ENCODE measurements around the gene SCLT1.
A peak's percentile ranks its signal among the peaks of the same experiment; 100 is the strongest.

The SCLT1 gene

DNA sequence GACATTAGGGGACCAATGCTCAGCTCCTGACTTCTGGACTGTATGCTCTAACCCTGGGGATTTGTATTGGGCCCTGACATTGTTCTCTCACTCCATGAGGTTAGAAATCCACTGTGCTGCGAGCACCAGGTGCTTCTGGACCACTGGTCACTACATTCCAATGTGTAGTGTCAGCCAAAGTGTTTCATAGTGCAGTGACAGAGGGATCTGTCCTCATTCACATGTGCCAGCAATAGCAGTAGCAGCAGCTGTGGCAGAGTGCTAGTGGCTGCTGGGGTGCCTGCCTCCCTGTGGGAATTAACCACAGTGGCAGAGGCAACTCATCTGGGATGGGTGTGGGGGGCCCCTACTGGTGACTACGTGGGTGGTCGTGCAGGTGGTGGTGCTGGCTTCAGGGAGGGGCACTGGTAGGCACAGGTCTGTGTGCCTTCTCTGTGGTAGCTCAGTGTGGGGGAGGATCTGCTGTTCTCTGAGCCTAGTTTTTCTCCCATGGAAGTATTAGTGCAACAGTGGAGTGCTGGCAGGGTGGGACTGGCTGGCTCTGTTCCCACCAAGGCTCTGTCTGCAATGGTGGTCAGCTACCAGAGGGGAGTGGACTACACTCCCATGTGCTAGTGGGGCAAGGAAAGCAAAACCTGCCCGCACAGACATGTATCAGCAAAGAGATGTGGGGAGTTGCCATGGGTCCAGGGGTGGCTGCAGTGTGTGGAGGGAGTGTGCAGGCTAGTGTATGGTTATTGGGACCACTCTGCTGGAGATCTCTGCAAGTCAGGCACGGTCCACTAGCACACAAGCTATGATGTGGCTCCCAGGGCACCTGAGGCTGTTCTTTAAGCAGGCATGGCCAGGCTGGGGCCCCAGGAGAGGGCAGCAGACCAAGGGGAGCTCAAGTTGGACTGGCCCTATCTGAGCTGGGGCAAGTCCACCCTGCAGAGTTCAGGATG is 78.5 kb downstream of the SCLT1 start:
- TF ChIP-seq GATA3 (IDR thresholded peaks at IDR 0.05; ENCODE audit: low read depth, low read length) (no peak), GATA2 (IDR thresholded peaks at IDR 0.05; ENCODE audit: low read depth, low read length) (no peak)

DNA sequence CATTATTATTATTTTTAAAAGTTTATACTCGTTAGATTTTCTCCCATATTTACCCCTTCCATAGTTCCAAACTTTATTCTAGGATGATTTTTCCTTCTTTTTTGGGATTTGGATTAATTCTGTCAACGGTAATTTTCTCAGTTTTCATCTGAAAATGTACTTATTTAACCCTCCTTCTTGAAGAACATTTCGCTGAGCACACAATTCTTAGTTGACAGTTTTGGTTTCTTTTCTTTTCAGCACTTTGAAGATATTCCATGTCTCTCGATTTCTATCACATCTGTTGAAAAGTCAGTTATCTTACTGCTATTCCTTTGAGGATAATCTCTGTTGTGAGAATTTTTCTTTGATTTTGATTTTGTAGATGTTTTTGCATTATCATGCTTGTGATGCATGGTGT is 85.2 kb downstream of the SCLT1 start:
- TF ChIP-seq GATA3 (IDR thresholded peaks at IDR 0.05; ENCODE audit: low read depth, low read length) (no peak), GATA2 (IDR thresholded peaks at IDR 0.05; ENCODE audit: low read depth, low read length) (no peak)

DNA sequence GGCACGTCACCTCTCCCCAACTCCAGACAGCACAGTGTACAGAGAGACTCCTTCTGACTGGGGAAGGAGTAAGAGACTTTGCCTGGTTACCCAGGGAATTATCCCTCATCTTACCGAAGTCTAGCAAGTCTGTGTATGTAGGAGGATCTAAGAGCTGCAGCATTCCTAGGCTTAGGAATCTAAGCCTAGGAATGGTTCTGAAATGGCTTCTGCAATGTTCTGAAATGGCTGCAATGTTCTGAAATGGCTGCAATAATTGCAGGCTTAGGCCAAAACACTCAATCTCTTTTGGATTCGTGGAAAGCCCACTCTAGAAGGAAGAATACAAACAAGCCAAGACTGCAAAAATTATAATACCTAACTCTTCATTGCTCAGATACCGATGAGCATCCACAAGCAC is 106.4 kb downstream of the SCLT1 start:
- no peak for TF ChIP-seq GATA2 (IDR thresholded peaks at IDR 0.05; ENCODE audit: low read depth, low read length)
- no peak for TF ChIP-seq GATA3 (IDR thresholded peaks at IDR 0.05; ENCODE audit: low read depth, low read length)

DNA sequence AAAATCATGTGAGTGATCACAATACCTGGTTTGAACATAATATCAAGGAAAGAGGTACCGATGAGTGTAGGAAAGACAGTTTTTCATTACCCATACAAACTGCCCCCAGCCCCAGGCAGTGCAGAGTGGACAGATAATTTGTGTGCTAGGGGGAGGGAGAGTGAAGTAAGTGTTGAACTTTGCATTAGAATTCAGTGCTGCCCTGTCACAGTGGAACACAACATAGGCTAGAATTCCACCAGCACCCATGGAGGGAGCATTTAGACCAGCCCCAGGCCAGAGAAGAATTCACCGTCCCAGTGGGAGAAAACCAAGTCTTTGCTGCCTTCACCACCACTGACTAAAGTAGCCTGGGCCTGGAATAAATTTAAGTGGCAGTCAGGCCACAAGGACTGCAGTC is 107.3 kb downstream of the SCLT1 start:
- TF ChIP-seq GATA2 (IDR thresholded peaks at IDR 0.05; ENCODE audit: low read depth, low read length) (no peak), GATA3 (IDR thresholded peaks at IDR 0.05; ENCODE audit: low read depth, low read length) (no peak)

DNA sequence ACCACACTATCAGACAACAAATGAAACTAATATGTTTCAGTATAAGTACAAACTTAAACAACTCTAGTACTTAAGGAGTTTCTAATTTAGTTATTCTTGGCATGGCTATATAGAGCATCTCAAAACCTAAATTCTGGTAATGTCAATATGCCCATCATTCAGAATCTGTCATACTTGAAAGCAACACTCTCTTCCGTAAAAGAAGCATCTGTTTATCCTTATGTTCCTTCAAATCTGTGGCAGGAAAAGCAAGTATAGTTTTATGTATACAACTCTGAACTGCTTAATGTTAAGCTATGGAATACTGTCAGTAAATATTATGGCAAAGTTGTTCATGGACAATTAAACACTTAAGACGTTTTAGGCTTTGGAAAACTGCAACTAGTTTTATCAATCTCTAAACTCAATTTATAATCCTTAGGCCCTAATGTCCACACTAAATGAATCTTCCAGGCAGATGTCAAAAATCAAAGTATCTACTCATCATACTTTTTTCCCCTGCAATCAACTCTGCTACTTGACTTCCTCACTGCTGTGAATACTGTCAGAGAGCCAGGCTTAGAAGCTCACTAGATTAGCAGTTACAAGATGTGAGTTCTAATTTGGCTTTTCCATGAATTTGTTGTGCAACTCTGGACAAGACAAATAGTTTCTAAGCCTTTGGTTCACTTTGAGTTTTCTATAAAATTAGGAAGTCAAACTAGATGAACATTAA is 109.4 kb downstream of the SCLT1 start:
- TF ChIP-seq GATA2 (IDR thresholded peaks at IDR 0.05; ENCODE audit: low read depth, low read length) (no peak), GATA3 (IDR thresholded peaks at IDR 0.05; ENCODE audit: low read depth, low read length) (no peak)

DNA sequence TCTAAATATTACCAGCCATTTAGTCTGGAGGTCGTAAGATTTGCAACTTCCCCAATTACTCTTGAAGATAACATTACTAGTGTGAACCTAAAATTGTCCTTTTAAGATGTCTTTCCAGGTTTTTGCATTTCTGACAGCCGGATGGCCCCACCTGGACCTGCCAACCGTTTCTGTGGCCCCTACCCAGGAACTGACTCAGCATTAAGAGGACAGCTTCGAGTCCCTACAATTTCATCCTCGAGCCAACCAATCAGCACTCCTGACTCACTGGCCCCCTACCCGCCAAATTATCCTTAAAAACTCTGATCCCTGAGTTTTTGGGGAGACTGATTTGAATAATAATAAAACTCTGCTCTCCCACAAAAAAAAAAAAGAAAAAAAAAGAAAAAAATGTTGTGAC is 112.0 kb downstream of the SCLT1 start:
- TF ChIP-seq GATA3 (IDR thresholded peaks at IDR 0.05; ENCODE audit: low read depth, low read length) (no peak), GATA2 (IDR thresholded peaks at IDR 0.05; ENCODE audit: low read depth, low read length) (no peak)

DNA sequence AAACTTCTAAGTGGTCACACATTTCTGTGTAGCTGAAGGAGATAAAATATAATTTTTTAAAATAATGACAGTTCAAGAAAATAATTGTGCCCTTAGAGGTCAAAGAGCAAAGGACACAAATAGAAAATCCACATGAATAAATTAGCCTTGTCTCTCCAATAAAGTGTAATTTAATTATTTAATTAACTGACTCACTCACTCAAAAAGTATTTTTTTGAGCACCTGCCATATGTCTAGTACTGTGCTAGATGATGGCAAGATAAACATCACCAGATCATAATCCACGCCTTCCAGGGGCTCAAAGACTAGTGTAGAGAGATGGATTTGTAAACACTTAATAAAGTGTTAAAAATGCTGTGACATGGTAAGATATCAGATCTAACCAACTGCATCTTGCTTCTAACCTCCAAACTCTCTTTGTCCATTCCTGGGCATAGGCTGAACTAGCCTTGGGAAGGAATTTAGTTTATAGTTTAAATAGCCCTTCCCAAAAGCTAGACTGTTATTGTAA is 112.5 kb downstream of the SCLT1 start:
- TF ChIP-seq GATA3 (IDR thresholded peaks at IDR 0.05; ENCODE audit: low read depth, low read length) (peak; percentile 69), GATA2 (IDR thresholded peaks at IDR 0.05; ENCODE audit: low read depth, low read length) (no peak)

DNA sequence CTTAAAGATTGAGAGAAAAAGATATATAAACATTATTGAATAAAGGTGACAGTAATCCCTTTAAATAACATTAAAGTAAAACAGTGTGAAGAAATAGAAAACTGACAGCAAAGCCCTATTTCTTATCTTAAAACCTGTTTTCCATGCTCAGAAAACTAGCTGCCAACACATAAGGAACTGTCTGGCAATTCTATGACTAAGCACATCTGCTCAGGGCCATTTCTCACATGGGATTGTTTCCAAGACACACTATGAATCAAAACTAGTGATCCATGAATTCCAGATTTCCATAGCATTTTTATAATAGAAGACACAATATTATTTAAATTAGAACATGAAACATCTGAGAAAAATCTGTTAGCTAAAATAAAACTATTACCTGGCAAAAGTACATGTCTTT is 113.4 kb downstream of the SCLT1 start:
- TF ChIP-seq GATA2 (IDR thresholded peaks at IDR 0.05; ENCODE audit: low read depth, low read length) (no peak), GATA3 (IDR thresholded peaks at IDR 0.05; ENCODE audit: low read depth, low read length) (no peak)

DNA sequence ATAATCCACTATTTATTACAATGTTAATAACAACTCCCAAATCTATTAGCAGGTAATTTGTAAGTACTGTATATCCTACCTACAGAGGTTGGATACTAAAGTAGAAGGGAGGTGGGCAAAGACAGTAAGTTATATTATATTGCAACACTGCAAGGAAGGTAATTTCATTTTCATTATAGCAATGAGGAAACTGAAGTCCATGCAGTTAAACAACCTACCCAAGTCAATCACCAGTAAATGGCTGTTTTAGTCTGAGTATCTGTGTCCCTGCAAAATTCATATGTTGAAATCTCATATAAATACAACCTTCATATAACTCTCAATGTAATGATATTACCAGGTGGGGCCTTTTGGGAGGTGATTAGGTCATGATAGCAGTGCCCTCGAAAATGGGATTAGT is 114.4 kb downstream of the SCLT1 start:
- TF ChIP-seq GATA2 (IDR thresholded peaks at IDR 0.05; ENCODE audit: low read depth, low read length) (no peak), GATA3 (IDR thresholded peaks at IDR 0.05; ENCODE audit: low read depth, low read length) (no peak)

DNA sequence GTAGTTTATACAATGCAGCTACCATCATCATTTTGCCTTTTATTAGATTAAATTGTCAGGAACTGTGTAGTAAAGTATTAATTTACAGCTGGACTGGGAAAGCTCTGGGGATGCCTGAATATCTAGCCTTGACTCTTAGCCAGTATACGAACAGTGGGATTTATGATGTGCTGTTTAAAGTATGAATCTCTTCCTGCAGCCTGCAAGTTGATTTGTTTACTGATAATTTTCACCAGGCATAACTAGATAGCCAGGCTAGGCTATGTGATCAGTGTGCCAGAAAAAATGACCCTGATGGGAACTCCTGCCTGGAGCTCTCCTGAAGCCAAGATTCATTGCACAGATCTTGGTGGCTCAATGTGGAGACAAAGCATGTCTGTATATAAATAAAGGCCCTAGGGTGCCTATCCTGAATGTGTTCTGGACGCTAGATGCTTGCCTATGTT is 119.2 kb downstream of the SCLT1 start:
- peak; percentile 78 for TF ChIP-seq GATA3 (IDR thresholded peaks at IDR 0.05; ENCODE audit: low read depth, low read length)
- TF ChIP-seq GATA2 (IDR thresholded peaks at IDR 0.05; ENCODE audit: low read depth, low read length) = peak; percentile 93

DNA sequence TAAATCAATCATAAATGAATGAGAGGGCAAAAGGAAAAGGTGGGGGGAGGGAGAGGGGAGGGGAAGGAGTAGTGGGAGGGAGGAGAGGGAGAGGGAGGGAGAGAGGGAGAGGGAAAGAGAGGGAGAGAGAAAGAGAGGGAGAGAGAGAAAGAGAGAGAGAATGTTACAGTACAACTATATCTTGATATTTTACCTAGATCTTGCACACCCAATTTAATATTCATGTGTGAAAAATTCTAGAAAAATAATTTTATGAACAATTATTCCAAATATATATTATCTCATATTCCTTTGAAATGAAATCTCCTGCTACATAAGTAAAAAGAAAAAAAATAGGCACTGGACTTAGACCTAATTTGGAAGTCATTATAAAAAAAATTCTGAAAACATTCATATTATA is 120.0 kb downstream of the SCLT1 start:
- TF ChIP-seq GATA2 (IDR thresholded peaks at IDR 0.05; ENCODE audit: low read depth, low read length) (no peak), GATA3 (IDR thresholded peaks at IDR 0.05; ENCODE audit: low read depth, low read length) (no peak)

DNA sequence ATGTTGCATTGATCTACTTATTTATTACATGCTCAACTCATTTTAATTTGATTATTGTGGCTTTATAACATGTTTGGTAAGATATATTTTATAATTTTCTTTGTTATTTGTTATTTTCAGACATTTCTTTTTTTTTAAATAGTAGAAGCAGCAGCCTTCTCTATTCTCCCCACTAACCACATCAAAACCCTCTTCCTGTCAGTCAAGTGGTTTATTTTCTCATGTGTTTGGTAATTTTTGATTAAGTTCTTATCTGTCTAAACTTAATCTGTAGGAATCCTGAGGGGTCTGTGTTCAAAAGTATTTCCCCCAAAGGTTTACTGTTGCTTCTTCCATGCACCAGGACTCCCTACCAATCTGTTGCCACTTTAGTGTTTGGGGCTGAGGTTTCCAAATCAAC is 131.9 kb downstream of the SCLT1 start:
- no peak for TF ChIP-seq GATA3 (IDR thresholded peaks at IDR 0.05; ENCODE audit: low read depth, low read length)
- no peak for TF ChIP-seq GATA2 (IDR thresholded peaks at IDR 0.05; ENCODE audit: low read depth, low read length)

DNA sequence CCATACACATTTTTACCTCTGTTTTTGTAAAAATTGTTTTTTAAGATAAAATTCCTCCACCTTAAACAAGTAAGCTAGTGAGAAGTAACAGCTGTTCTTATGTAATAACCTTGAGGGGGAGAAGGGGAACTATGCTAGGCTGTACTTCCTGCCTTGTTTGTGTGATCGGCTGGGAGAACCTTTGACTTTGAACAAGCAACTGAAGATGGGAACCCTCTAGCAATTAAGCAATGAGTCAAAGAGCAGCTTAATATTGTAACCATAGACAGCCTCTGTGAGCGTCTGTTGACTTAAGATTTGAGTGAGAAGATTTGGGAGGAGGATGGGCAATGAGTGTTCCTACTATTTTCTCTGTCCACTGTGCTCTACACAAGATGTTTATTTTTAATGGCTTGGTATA is 135.1 kb downstream of the SCLT1 start:
- TF ChIP-seq GATA2 (IDR thresholded peaks at IDR 0.05; ENCODE audit: low read depth, low read length) = no peak
- TF ChIP-seq GATA3 (IDR thresholded peaks at IDR 0.05; ENCODE audit: low read depth, low read length) = no peak

DNA sequence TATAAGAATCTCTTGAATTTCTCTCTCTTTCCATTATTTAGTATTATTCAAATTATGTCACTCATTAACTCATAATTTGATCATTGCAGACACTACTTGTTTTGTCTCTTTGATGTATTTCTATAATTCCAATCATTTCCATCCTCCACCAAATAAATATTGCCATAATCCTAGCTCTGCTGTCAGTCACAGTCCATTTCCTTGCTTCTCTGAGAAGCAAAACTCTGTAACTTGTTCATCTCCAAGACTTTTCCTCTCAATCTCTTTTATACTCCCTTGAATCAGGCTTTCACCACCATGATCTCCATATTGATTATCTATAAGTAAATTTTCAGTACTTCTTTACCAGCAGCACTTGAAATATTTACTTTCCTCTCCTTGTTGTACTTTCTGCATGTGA is 135.9 kb downstream of the SCLT1 start:
- TF ChIP-seq GATA2 (IDR thresholded peaks at IDR 0.05; ENCODE audit: low read depth, low read length) = no peak
- TF ChIP-seq GATA3 (IDR thresholded peaks at IDR 0.05; ENCODE audit: low read depth, low read length) = no peak

Measured in SH-SY5Y (cell line).